Prostate gland (tissue), 2 donors: Measurements from ENCODE around the gene JMJD1C. TPM values are rescaled to one million over a fixed set of nuclear protein-coding genes. Genes with fewer than 3 reads are reported as not detected.

Experiments
- DNase-seq: peaks from one replicate; pipeline ENCODE4 v3.0.0-alpha.2; 2019; ENCODE audit warnings: low spot score
- H3K27ac ChIP-seq, 2 donors: fragments of 200-600 bp; sonication (generic); 2 replicates each; pipeline ENCODE4 v1.5.1; 2017 to 2019
- H3K27me3 ChIP-seq: fragments of 200-600 bp; sonication (generic); replicated peaks from 2 replicates; pipeline ENCODE4 v1.5.1; 2019; ENCODE audit not compliant: insufficient read depth
- H3K36me3 ChIP-seq, 2 donors: fragments of 200-600 bp; sonication (generic); 1 replicate in 1 of 2; 2 replicates in 1 of 2; pipeline versions ENCODE4 v1.5.1 to v1.8.1; 2017 to 2019
- H3K4me1 ChIP-seq: fragments of 200-600 bp; sonication (generic); replicated peaks from 2 replicates; pipeline ENCODE4 v1.5.1; 2019
- H3K4me3 ChIP-seq, 2 donors: fragments of 200-600 bp; sonication (generic); 2 replicates each; pipeline ENCODE4 v1.5.1; 2017 to 2019
- H3K9me3 ChIP-seq: fragments of 200-600 bp; sonication (generic); 2 replicates; pipeline ENCODE4 v1.5.1; 2017
- CTCF ChIP-seq, 4 experiments: fragments of 200-600 bp in 2 of 4; fragments of 450-650 bp in 2 of 4; sonication (generic) in 2 of 4; IDR thresholded peaks; 1 replicate in 3 of 4; 2 replicates in 1 of 4; pipeline ENCODE4 v1.5.1; 2016 to 2019; ENCODE audit warnings: antibody characterized with exemption in 4 of 4, mild to moderate bottlenecking in 2 of 4, moderate library complexity in 2 of 4
- POLR2A ChIP-seq: fragments of 450-650 bp; IDR thresholded peaks from one replicate; pipeline ENCODE4 v1.6.1; 2016; ENCODE audit warnings: antibody characterized with exemption, mild to moderate bottlenecking
- POLR2AphosphoS5 ChIP-seq: sonication (generic); formaldehyde crosslinking; IDR thresholded peaks from one replicate; pipeline ENCODE4 v1.6.1; 2017; ENCODE audit warnings: antibody characterized with exemption
- WGBS: methylation state at CpG from one replicate; pipeline ENCODE4 v1.1.5; 2018; 5-methylcytosine and 5-hydroxymethylcytosine counted together
- intact Hi-C: fragments of 100-400 bp; cut with DNase I; formaldehyde crosslinking; loops from one replicate; pipeline ENCODE4 v1.14.2; 2022
- total RNA-seq, 2 donors: library from RNA; depleted of rRNA; stranded (reverse); fragments of >200 nt; gene quantifications; one replicate each; pipeline ENCODE4 v1.1.0, GENCODE V29; 2016

Gene JMJD1C
- total RNA-seq, 2 donors from 2014 or later = 66.9 to 97.9 TPM

GRCh38 chr10:63456437-63457210 is 9.2 kb downstream of the JMJD1C start:
- 70% methylated on average over 2 of the region's 2 CpGs for WGBS
- Histone ChIP-seq H3K4me3 (no peak overlapping the region), H3K9me3 (no peaks in the 10 kb centered on the region), H3K4me1 (no peaks in the 10 kb centered on the region), H3K27ac (no peak overlapping the region), H3K36me3 (no peaks in the 10 kb centered on the region), H3K27me3 (no peaks in the 10 kb centered on the region)
- DNase-seq = no peak
- intact Hi-C loops = no loop called here
- no peak for TF ChIP-seq POLR2A
- TF ChIP-seq CTCF (IDR thresholded peaks at IDR 0.05) = no peak

GRCh38 chr10:63455507-63455906 is 10.3 kb downstream of the JMJD1C start:
- Histone ChIP-seq H3K27ac (no peak overlapping the region), H3K9me3 (no peaks in the 10 kb centered on the region), H3K4me3 (no peak overlapping the region), H3K4me1 (no peaks in the 10 kb centered on the region), H3K27me3 (no peaks in the 10 kb centered on the region), H3K36me3 (no peaks in the 10 kb centered on the region)
- TF ChIP-seq POLR2AphosphoS5 = no peak
- TF ChIP-seq POLR2A = no peak
- no peak for TF ChIP-seq CTCF (IDR thresholded peaks at IDR 0.05)
- intact Hi-C loops = no loop called here
- no peak for DNase-seq

GRCh38 chr10:63454631-63455030 is 11.1 kb downstream of the JMJD1C start:
- H3K4me3 ChIP-seq = no peak overlapping the region
- no peak for TF ChIP-seq POLR2AphosphoS5
- TF ChIP-seq POLR2A = no peak
- TF ChIP-seq CTCF (IDR thresholded peaks at IDR 0.05) = no peak
- intact Hi-C loops = no loop called here
- no peak overlapping the region for H3K27ac ChIP-seq
- no peaks in the 10 kb centered on the region for H3K9me3 ChIP-seq
- no peaks in the 10 kb centered on the region for H3K27me3 ChIP-seq
- H3K4me1 ChIP-seq = no peaks in the 10 kb centered on the region
- WGBS = 95% methylated on average over 2 of the region's 2 CpGs
- DNase-seq = no peak
- H3K36me3 ChIP-seq = no peaks in the 10 kb centered on the region

- H3K4me3 ChIP-seq = no peak overlapping the region
- no peak for DNase-seq
- H3K27me3 ChIP-seq = no peaks in the 10 kb centered on the region
- no peak overlapping the region for H3K27ac ChIP-seq
- TF ChIP-seq POLR2A (no peak), POLR2AphosphoS5 (no peak), CTCF (IDR thresholded peaks at IDR 0.05) (no peak)
- intact Hi-C loops = no loop called here
- no peaks in the 10 kb centered on the region for H3K4me1 ChIP-seq
- no peaks in the 10 kb centered on the region for H3K9me3 ChIP-seq
- H3K36me3 ChIP-seq = no peaks in the 10 kb centered on the region
Observed at GRCh38 chr10:63452524-63452923, 13.3 kb downstream of the JMJD1C start.

GRCh38 chr10:63446716-63447440 is 18.9 kb downstream of the JMJD1C start:
- 38% methylated on average over 1 of the region's 1 CpG for WGBS

More at GRCh38 chr10:63446716-63447440, 18.9 kb downstream of the JMJD1C start:
- Histone ChIP-seq H3K4me1 (no peaks in the 10 kb centered on the region), H3K27ac (peak overlapping the region in 1 of 2 donors; percentile 64), H3K36me3 (no peaks in the 10 kb centered on the region), H3K27me3 (no peaks in the 10 kb centered on the region), H3K4me3 (no peak overlapping the region), H3K9me3 (no peaks in the 10 kb centered on the region)
- DNase-seq = no peak
- intact Hi-C loops = no loop called here
- no peak for TF ChIP-seq CTCF (IDR thresholded peaks at IDR 0.05)
- peak; percentile 39 for TF ChIP-seq POLR2AphosphoS5
